Progenitor cell of endocrine pancreas (in vitro differentiated cells): ENCODE results near the gene GNS. TPM values are rescaled to one million over a fixed set of nuclear protein-coding genes. Genes with fewer than 3 reads are reported as not detected.
"Not testable (repeated sequence)": the region's sequence is repeated elsewhere in the genome, so short reads cannot be mapped to it uniquely, and the experiment has no call there.

Source experiments
- DNase-seq: peaks from one replicate; pipeline ENCODE4 v3.0.0; 2021; ENCODE audit warnings: low spot score; ENCODE audit not compliant: unreplicated experiment
- H3K27ac Mint-ChIP-seq: 2 replicates; pipeline ENCODE4 v1.8.0; 2021; ENCODE audit warnings: mild to moderate bottlenecking, moderate library complexity, mixed read lengths
- H3K27me3 Mint-ChIP-seq: 2 replicates; pipeline ENCODE4 v1.8.0; 2021; ENCODE audit warnings: mixed read lengths
- H3K36me3 Mint-ChIP-seq: 2 replicates; pipeline ENCODE4 v1.8.0; 2022; ENCODE audit warnings: mixed read lengths; ENCODE audit not compliant: insufficient read depth
- H3K4me1 Mint-ChIP-seq: 2 replicates; pipeline ENCODE4 v1.8.0; 2021; ENCODE audit warnings: low read depth, mixed read lengths
- H3K4me3 Mint-ChIP-seq: 2 replicates; pipeline ENCODE4 v1.8.0; 2021; ENCODE audit warnings: low read depth, mild to moderate bottlenecking, moderate library complexity, mixed read lengths
- H3K9me3 Mint-ChIP-seq: 2 replicates; pipeline ENCODE4 v1.8.0; 2021; ENCODE audit warnings: low read depth, mixed read lengths
- total RNA-seq: library from RNA; stranded (reverse); gene quantifications from 2 replicates; pipeline ENCODE4 v1.2.1, GENCODE V29; 2021
- TF ChIP-seq, protein P1 (sequence below): fragments of 200-600 bp; sonication (generic); IDR thresholded peaks from one replicate; pipeline ENCODE4 v1.5.0; 2021; ENCODE audit warnings: antibody characterized with exemption, mild to moderate bottlenecking; ENCODE audit not compliant: unreplicated experiment

Gene GNS
- total RNA-seq, 1 donor from 2014 or later: 78.8 TPM

DNA sequence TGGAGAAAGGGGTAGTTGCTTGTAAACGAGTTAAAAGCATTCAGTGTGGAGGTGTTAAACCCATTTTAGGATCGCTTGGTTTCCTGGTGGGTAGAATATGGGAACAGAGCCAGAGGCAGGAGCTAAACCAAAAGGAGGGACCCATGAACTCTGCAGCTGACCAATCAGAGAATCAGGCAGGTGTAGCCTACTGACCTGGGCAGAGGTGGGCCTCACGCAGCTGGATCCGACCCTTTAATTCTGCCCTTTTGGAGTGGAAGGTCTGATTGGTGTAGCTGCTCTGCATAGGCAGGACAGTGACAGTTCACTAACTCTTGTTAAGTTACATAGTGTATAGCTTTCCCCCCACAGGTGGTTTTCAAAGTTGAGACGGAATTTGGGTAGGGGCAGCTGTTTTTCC is 63.7 kb downstream of the GNS start:
- H3K36me3 Mint-ChIP-seq: peaks cover 14% of the 10 kb centered on the region
- no peaks in the 10 kb centered on the region for H3K27me3 Mint-ChIP-seq
- H3K4me3 Mint-ChIP-seq: no peak overlapping the region
- TF ChIP-seq, protein P1, sequence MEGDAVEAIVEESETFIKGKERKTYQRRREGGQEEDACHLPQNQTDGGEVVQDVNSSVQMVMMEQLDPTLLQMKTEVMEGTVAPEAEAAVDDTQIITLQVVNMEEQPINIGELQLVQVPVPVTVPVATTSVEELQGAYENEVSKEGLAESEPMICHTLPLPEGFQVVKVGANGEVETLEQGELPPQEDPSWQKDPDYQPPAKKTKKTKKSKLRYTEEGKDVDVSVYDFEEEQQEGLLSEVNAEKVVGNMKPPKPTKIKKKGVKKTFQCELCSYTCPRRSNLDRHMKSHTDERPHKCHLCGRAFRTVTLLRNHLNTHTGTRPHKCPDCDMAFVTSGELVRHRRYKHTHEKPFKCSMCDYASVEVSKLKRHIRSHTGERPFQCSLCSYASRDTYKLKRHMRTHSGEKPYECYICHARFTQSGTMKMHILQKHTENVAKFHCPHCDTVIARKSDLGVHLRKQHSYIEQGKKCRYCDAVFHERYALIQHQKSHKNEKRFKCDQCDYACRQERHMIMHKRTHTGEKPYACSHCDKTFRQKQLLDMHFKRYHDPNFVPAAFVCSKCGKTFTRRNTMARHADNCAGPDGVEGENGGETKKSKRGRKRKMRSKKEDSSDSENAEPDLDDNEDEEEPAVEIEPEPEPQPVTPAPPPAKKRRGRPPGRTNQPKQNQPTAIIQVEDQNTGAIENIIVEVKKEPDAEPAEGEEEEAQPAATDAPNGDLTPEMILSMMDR: no peak
- no peak for DNase-seq
- H3K9me3 Mint-ChIP-seq: no peaks in the 10 kb centered on the region
- H3K27ac Mint-ChIP-seq: no peak overlapping the region
- peaks cover 20% of the 10 kb centered on the region for H3K4me1 Mint-ChIP-seq

DNA sequence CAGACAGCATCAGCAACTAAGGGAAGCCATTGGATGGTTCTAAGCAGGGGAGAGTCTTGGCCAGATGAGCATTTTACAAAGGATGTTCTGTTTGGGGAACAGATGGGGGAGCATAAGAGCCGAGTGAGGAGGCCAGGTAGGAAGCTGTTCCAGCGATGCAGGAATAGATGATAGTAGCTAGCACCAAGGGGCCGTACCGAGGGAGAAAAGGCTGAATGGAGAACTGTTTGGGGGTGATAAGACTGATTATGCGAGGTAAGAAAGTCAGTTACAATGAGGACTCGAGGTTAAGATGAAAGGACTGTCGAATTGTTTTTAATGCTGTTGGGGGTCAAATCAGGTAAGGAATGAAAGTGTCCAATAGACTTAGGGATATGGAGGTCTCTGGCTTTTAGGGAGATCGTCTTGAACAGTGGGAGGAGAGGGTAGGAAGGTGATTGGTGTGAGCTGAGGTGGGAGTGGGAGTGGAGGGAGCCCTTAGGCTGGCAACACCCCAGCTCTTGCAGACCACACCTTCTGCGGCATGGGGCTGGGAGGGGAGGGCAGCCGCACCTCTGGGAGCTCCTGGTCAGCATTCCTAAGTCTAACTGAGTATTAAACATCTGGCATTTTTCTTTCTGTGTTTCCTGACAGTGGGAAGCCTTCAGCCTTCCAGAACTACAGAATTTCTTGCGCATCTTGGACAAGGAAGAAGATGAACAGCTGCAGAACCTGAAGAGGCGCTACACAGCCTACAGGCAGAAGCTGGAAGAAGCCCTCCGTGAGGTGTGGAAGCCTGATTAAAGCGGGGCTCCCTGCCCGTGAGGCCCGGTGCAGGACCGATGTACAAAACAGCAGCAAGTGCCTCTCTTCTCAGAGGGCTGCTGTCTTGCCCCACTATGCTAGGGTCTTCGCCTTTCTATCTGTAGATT is 64.8 kb downstream of the GNS start:
- TF ChIP-seq, protein P1: no peak
- no peaks in the 10 kb centered on the region for H3K27me3 Mint-ChIP-seq
- H3K27ac Mint-ChIP-seq: no peak overlapping the region
- no peaks in the 10 kb centered on the region for H3K9me3 Mint-ChIP-seq
- no peak overlapping the region for H3K4me3 Mint-ChIP-seq
- DNase-seq: no peak
- H3K36me3 Mint-ChIP-seq: peaks cover 11% of the 10 kb centered on the region
- H3K4me1 Mint-ChIP-seq: peaks cover 20% of the 10 kb centered on the region

DNA sequence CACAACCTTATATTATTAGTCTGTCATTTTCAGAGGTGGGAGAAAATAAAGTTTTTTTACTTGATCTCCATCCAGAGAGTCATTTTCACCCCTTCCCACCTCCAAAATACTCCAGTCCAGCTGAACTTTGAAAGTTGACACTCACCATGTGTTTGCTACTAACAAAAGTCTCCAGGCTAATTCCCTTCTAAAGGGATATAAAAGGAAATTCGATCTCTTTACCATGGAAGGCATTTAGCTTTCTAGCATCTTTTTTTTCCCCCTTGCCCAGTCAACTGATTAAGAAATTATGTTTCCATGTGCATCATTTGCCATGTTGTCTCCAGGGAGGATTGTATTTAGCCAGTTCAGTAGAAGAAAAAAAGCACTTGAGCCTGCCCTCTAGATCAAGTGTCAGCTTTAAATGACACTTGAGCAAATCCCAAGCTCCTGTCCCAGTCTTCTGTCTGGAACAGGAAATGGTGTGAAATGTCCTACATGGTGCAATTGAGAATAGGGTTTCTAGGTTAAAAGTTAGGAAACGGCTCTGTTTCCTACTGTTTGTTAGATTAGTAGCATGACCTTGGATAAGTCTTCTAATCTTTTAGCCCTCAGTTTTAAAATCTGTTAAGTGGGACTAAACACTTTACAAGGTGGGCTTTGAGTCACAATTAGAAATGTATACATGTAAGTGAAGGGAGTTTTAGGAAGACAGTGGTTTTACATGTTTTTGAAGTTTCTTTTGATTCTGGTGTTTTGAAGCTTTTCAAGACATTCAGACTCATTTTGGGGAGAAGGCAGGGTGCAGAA is 67.2 kb downstream of the GNS start:
- Mint-ChIP-seq H3K4me3 (no peak overlapping the region), H3K4me1 (peaks cover 20% of the 10 kb centered on the region)

DNA sequence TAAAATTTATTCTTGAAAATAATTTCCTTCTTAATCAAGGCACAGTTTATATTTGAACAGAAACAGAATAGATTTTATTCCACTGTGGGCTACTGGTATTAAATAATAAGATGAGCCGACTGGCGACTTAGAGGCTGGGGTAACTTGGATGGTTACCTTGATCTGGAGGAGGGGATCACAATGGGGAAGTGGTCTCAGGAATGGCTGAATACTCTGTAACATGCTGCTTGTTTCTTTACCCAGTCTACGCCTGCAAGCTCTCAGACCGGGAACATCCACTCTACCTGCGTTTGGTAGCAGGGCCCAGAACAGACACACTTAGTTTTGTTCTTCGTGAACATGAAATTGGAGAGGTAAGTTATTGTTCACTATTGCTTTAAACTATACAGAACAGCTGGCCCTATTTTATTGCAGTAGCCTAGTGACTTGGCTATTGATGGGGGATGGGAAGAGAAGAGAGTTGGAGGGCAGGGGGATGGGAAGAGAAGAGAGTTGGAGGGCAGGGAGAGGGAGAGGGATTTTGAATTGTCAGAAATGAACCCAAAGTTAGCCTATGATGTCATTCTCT is 67.9 kb downstream of the GNS start:
- H3K4me3 Mint-ChIP-seq: no peak overlapping the region
- peak overlapping the region; percentile 76 for H3K27ac Mint-ChIP-seq
- H3K9me3 Mint-ChIP-seq: no peaks in the 10 kb centered on the region
- H3K27me3 Mint-ChIP-seq: no peaks in the 10 kb centered on the region
- peaks cover 20% of the 10 kb centered on the region for H3K4me1 Mint-ChIP-seq
- DNase-seq: no peak
- peaks cover 13% of the 10 kb centered on the region for H3K36me3 Mint-ChIP-seq
- TF ChIP-seq, protein P1: no peak

More for the DNA sequence above, 67.2 kb downstream of the GNS start:
- Mint-ChIP-seq H3K27me3 (no peaks in the 10 kb centered on the region), H3K27ac (peak overlapping the region; percentile 76), H3K9me3 (no peaks in the 10 kb centered on the region), H3K36me3 (peaks cover 11% of the 10 kb centered on the region)
- DNase-seq: no peak
- TF ChIP-seq, protein P1: no peak

DNA sequence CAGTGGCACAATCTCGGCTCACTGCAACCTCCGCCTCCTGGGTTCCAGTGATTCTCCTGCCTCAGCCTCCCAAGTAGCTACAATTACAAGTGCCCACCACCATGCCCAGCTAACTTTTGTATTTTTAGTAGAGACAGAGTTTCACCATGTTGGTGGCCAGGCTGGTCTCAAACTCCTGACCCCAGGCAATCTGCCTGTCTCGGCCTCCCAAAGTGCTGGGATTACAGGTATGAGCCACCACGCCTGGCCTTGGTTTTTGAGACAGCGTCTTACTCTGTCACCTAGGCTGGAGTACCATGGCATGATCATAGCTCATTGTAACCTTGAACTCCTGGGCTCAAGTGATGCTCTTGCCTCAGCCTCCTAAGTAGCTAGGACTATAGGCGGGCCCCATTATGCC is 69.0 kb downstream of the GNS start:
- H3K36me3 Mint-ChIP-seq: peaks cover 15% of the 10 kb centered on the region
- not testable (repeated sequence) for H3K27ac Mint-ChIP-seq, H3K4me3 Mint-ChIP-seq, H3K27me3 Mint-ChIP-seq, DNase-seq, H3K9me3 Mint-ChIP-seq
- H3K4me1 Mint-ChIP-seq: peaks cover 12% of the 10 kb centered on the region
